K562 (cell line): Measurements from ENCODE around the gene SLC6A6. TPM values are rescaled to one million over a fixed set of nuclear protein-coding genes. Genes with fewer than 3 reads are reported as not detected.
A peak's percentile ranks its signal among the peaks of the same experiment; 100 is the strongest.

Source experiments
- ATAC-seq: fragments of 200-7000 bp; cut with Tn5 transposase; 3 replicates; pipeline ENCODE4 v1.9.1; 2020; ENCODE audit warnings: moderate library complexity
- BruUV-seq: library from RNA; stranded (reverse); fragments of 400-500 nt; replicated peaks from 2 replicates; lab custom pipeline; 2021; lab: Mats Ljungman, UMichigan
- CTCF ChIA-PET: fragments of 300-600 bp; formaldehyde crosslinking; extraction: SDS; loops from one replicate; lab custom pipeline; 2021; ENCODE audit warnings: low intra/inter-chr PET ratio; lab: Yijun Ruan, JAX
- POLR2A ChIA-PET: fragments of 300-600, 350-650 bp; sonication (Branson Sonifier 250); formaldehyde crosslinking; extraction: SDS; loops from one replicate; lab custom pipeline; 2021; ENCODE audit warnings: antibody characterized with exemption, inconsistent platforms; lab: Yijun Ruan, JAX
- DNase-seq, 4 experiments: peaks; one replicate each; pipeline versions ENCODE4 v3.0.0 to v3.0.0-alpha.2; 2011 to 2018; ENCODE audit warnings: low spot score in 3 of 4, mixed read lengths in 3 of 4; ENCODE audit errors: extremely low read depth in 1 of 4
- FAIRE-seq: peaks from 2 replicates; lab custom pipeline; 2011; peaks lifted over from hg19 to GRCh38; lab: Jason Lieb, UNC
- H2AFZ ChIP-seq: 2 replicates; pipeline ENCODE4 v1.6.0; 2011; ENCODE audit warnings: low read depth, low read length, control low read depth, inconsistent platforms
- H3K27ac ChIP-seq: fragments of 200-600 bp; 3 replicates; pipeline ENCODE4 v1.8.0; 2011; ENCODE audit warnings: low read depth, mild to moderate bottlenecking, control low read depth, inconsistent platforms, low read length, moderate library complexity, mixed read lengths; ENCODE audit errors: extremely low read depth
- H3K27me3 ChIP-seq, 2 experiments: fragments of 300-600 bp in 1 of 2; 2 replicates in 1 of 2; 3 replicates in 1 of 2; pipeline versions ENCODE4 v1.6.0 to v1.8.0; 2011; ENCODE audit warnings: inconsistent platforms in 2 of 2, low read length in 2 of 2, mild to moderate bottlenecking in 1 of 2, mixed read lengths in 1 of 2, moderate library complexity in 1 of 2; ENCODE audit not compliant: control insufficient read depth in 2 of 2, insufficient read depth in 2 of 2
- H3K36me3 ChIP-seq: fragments of 300-600 bp; 3 replicates; pipeline ENCODE4 v1.8.0; 2011; ENCODE audit warnings: mild to moderate bottlenecking, low read length, inconsistent platforms; ENCODE audit not compliant: control insufficient read depth, insufficient read depth
- H3K4me1 ChIP-seq, 2 experiments: fragments of 200-600 bp in 1 of 2; replicated peaks in 1 of 2; 2 replicates in 1 of 2; 3 replicates in 1 of 2; pipeline versions ENCODE4 v1.5.1 to v1.8.0; 2011; ENCODE audit warnings: inconsistent platforms in 2 of 2, low read length in 2 of 2, mild to moderate bottlenecking in 1 of 2, mixed read lengths in 1 of 2, moderate library complexity in 1 of 2; ENCODE audit not compliant: control insufficient read depth in 2 of 2, insufficient read depth in 2 of 2
- H3K4me2 ChIP-seq: 2 replicates; pipeline ENCODE4 v1.6.1; 2011; ENCODE audit warnings: low read length, control low read depth, inconsistent platforms, mixed read lengths; ENCODE audit not compliant: insufficient read depth
- H3K4me3 ChIP-seq: fragments of 200-600 bp; sonication (generic), shearing (Covaris generic); 2 replicates; pipeline ENCODE4 v1.5.1; 2016; ENCODE audit warnings: control low read depth, inconsistent platforms
- H3K79me2 ChIP-seq: fragments of 200-600 bp; 3 replicates; pipeline ENCODE4 v1.8.0; 2011; ENCODE audit warnings: low read length, inconsistent platforms; ENCODE audit not compliant: control insufficient read depth, insufficient read depth
- H3K9ac ChIP-seq, 2 experiments: 2 replicates each; pipeline versions ENCODE4 v1.6.0 to v1.6.1; 2011; ENCODE audit warnings: low read depth in 2 of 2, low read length in 2 of 2, control low read depth in 1 of 2, inconsistent platforms in 1 of 2, mild to moderate bottlenecking in 1 of 2, mixed read lengths in 1 of 2; ENCODE audit not compliant: insufficient read depth in 1 of 2
- H3K9me1 ChIP-seq: one replicate; pipeline ENCODE4 v1.6.0; 2011; ENCODE audit warnings: inconsistent platforms, mild to moderate bottlenecking, low read length, moderate library complexity; ENCODE audit not compliant: control insufficient read depth, insufficient read depth
- H3K9me3 ChIP-seq: replicated peaks from 2 replicates; pipeline ENCODE4 v1.5.1; 2011; ENCODE audit warnings: low read depth, low read length, inconsistent platforms; ENCODE audit not compliant: control insufficient read depth, insufficient read depth
- H4K20me1 ChIP-seq: replicated peaks from 2 replicates; pipeline ENCODE4 v1.6.1; 2011; ENCODE audit warnings: low read length, inconsistent platforms, mixed read lengths; ENCODE audit not compliant: control insufficient read depth, insufficient read depth
- ATF4 ChIP-seq: fragments of 450-650 bp; formaldehyde crosslinking; IDR thresholded peaks from 2 replicates; pipeline ENCODE4 v1.4.0; 2022; ENCODE audit warnings: mild to moderate bottlenecking, moderate library complexity
- FOXP4 ChIP-seq: sonication (generic); formaldehyde crosslinking; IDR thresholded peaks from 2 replicates; pipeline ENCODE4 v1.8.0; 2022; ENCODE audit warnings: mild to moderate bottlenecking, missing genetic modification reagents, borderline replicate concordance
- ZKSCAN1 ChIP-seq: fragments of 150-350 bp; IDR thresholded peaks from 2 replicates; pipeline ENCODE4 v1.6.1; 2016; ENCODE audit warnings: low read depth, low read length
- WGBS: fragments of 100-300 bp; shearing (Covaris generic); methylation state at CpG from one replicate; pipeline ENCODE4 v1.1.6; 2016; ENCODE audit warnings: low coverage, mixed read lengths; ENCODE audit not compliant: insufficient coverage; ENCODE audit errors: missing lambda C conversion rate; 5-methylcytosine and 5-hydroxymethylcytosine counted together
- in situ Hi-C: fragments of 300-500 bp; cut with MboI; formaldehyde crosslinking; loops from 4 replicates; pipeline ENCODE4 v1.15.0; 2018; ENCODE audit warnings: inconsistent platforms, mixed read lengths
- intact Hi-C: fragments of 100-400 bp; cut with micrococcal nuclease; formaldehyde crosslinking; loops from 2 replicates; pipeline ENCODE4 v1.14.2; 2022
- polyA plus RNA-seq, 8 experiments: library from polyadenylated mRNA; depleted of rRNA in 4 of 8; stranded (reverse) in 5 of 8; unstranded in 3 of 8; fragments of >200 nt; fragmentation: Nextera tagmentation in 2 of 8; fragmentation: Illumina TruSeq in 1 of 8; extraction: Ambion mirVana in 2 of 8; extraction: Trizol in 1 of 8; gene quantifications; 2 replicates each; pipeline versions ENCODE4 v1.2.1 to v1.2.3, GENCODE V29; 2011 to 2014; ENCODE audit warnings: inconsistent platforms in 1 of 8, missing spikeins in 1 of 8
- total RNA-seq, 7 experiments: library from RNA; depleted of rRNA in 6 of 7; stranded (reverse); fragments of >200 nt in 6 of 7; fragmentation: Illumina TruSeq in 2 of 7; extraction: Trizol in 2 of 7; gene quantifications; 2 replicates each; pipeline versions ENCODE4 v1.2.1 to v1.2.3, GENCODE V29; 2011 to 2021; ENCODE audit warnings: low replicate concordance in 1 of 7

The SLC6A6 gene
- total and polyA plus RNA-seq, 9 of the 15 experiments (the other 6 are each of a cell fraction or from before 2014, with no cell fraction given): 12.3 to 203 (median 93.2) TPM

DNA sequence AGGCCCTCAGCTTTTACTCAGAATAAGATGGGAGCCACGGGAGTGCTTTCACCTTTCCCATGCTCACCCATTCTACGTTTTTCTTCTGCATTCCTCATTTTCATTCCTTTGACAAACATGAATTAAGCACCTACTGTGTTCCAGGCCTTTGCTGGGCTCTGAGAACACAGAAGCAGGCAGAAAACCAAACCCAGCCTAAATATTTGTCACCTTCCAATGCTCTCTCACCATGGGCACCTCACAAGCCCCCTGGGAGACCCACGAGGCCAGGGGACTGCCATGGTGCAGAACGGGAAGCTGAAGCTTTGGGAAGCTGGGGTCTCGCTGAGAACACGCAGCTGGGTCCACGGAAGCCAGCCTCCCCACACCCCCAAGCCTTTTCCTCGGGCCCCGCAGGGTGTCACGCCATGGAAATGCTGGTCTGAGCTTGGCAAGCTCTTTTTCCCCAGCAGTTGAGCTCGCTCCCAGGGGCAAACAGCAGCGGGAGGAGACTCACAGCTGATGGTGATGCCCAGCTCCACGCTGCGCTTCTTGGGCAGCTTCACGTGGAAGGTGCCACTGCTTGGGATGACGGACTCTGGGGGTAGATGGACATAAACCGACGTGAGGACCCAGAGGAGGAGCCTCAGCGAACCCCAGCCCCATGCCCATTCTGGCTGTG is 110.0 kb downstream of the SLC6A6 start (continued):
- TF ChIP-seq ATF4 (CRISPR knock-in tag): no peak

DNA sequence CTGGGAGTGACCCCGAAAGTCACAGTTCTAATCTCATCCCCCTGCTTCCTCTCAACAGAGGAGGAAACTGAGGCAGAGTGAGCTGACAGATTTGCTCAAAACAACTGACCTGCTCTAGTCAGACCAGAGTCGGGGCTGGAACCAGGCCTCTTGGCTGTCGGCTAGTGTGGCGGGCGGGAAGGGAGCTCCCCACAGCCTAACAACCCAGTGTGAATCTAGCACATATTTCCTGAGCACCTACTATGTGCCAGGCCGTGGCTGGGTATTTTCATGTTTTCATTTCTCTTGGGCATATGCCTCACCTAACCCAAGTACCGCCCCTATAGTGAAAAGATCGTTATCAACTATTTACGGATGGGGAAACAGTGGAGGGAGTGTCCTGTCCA is 110.5 kb downstream of the SLC6A6 start:
- intact Hi-C loops: no loop called here
- in situ Hi-C loops: loop anchor here (25.0 kb wide), 1 partner anchor 399 kb away; no protein-coding TSS in a partner anchor

More for the DNA sequence above, 110.5 kb downstream of the SLC6A6 start:
- Histone ChIP-seq H3K27me3 (peaks cover 35 to 62% of the 10 kb centered on the region in 2 experiments), H3K4me1 (peaks cover 0 to 24% of the 10 kb centered on the region in 2 experiments; a peak in 2 of 5 replicates), H3K4me2 (no peak overlapping the region), H3K9ac (no peak overlapping the region), H4K20me1 (peaks cover 6% of the 10 kb centered on the region; the same call in 1 of the 2 replicates), H3K27ac (no peak overlapping the region), H3K79me2 (no peaks in the 10 kb centered on the region), H3K9me1 (no peaks in the 10 kb centered on the region), H2AFZ (no peak overlapping the region), H3K4me3 (no peak overlapping the region), H3K9me3 (no peaks in the 10 kb centered on the region), H3K36me3 (no peaks in the 10 kb centered on the region)
- FAIRE-seq (no peak), ATAC-seq (no peak), DNase-seq (no peak)
- ChIA-PET POLR2A (interaction anchor here (0.6 kb wide), 1 partner anchor 80 kb away, joined by 3 read pairs; no protein-coding TSS in a partner anchor), CTCF (no interaction called here)
- TF ChIP-seq ZKSCAN1 (peak; percentile 96), FOXP4 (CRISPR knock-in tag) (no peak)
- BruUV-seq: no TSS peak
- WGBS: 25% methylated on average over 9 of the region's 9 CpGs
